A673 (cell line): Measurements from ENCODE around the gene NUP85.

Source experiments
- EZH2 ChIP-seq: fragments of 200-600 bp; sonication (generic); IDR thresholded peaks from 2 replicates; pipeline ENCODE4 v1.6.1; 2017; ENCODE audit warnings: borderline replicate concordance, low read depth, mild to moderate bottlenecking, mixed read lengths, antibody characterized with exemption, low read length; ENCODE audit not compliant: poor library complexity, severe bottlenecking
- TF ChIP-seq, protein P1 (sequence below): fragments of 300-800, 200-600 bp; sonication (generic); conservative IDR thresholded peaks from 2 replicates; pipeline ENCODE4 v1.5.1; 2017; ENCODE audit warnings: low read depth, mild to moderate bottlenecking, antibody characterized with exemption, low read length, moderate library complexity, mixed read lengths

DNA sequence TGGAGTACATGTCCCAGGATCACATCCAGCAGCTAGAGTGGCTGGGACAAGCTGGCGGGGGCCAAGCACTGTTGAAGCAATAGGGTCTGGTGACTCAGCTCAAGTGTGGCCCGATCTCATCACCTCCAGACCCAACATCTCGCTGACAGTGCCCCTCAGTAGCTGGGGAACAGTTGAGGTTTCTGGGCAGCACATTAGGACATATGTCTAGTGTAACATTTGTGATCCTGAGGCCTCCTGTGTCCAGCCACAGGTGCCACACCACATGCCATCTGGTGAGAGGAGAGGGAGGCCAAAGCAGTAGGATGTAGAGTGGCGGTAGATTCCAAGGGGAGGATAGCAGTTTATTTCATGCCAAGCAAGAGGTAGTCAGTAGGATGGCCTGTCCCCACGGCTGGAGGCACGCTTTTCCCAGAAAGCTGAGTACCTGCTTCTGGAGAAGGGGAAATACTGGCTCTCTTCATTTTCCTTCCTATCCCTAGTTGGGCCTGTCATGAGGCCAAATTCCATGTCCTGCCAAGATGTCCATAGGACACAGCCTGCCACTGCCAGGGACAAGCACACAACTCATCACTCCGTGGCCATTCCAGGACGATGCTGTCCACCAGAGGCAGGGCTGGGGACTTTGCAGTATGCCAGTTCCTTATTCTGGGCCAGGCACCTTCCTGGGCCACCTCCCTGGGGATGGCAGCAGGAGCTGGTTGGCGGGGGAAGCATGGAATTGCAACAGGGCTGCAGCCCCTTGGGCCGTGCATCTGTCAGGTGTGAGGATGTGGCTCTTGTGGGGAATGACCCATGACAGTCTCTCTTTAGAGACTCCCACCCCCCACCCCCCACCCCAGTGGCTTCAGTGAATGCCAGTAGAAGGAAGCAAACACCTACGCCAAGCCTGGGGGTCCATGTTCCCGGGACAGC, 31.9 kb downstream of the NUP85 start:
- TF ChIP-seq, protein P1, sequence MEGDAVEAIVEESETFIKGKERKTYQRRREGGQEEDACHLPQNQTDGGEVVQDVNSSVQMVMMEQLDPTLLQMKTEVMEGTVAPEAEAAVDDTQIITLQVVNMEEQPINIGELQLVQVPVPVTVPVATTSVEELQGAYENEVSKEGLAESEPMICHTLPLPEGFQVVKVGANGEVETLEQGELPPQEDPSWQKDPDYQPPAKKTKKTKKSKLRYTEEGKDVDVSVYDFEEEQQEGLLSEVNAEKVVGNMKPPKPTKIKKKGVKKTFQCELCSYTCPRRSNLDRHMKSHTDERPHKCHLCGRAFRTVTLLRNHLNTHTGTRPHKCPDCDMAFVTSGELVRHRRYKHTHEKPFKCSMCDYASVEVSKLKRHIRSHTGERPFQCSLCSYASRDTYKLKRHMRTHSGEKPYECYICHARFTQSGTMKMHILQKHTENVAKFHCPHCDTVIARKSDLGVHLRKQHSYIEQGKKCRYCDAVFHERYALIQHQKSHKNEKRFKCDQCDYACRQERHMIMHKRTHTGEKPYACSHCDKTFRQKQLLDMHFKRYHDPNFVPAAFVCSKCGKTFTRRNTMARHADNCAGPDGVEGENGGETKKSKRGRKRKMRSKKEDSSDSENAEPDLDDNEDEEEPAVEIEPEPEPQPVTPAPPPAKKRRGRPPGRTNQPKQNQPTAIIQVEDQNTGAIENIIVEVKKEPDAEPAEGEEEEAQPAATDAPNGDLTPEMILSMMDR: no peak
- TF ChIP-seq EZH2: no peak
